Measurements from ENCODE around the gene ZRSR2.
"Not testable (repeated sequence)": the region's sequence is repeated elsewhere in the genome, so short reads cannot be mapped to it uniquely, and the experiment has no call there.

ZRSR2 gene

GRCh38 chrX:15804563-15804962, 14.3 kb downstream of the ZRSR2 start:
- no peak for DNase-seq (ENCODE audit: low spot score)

DNA sequence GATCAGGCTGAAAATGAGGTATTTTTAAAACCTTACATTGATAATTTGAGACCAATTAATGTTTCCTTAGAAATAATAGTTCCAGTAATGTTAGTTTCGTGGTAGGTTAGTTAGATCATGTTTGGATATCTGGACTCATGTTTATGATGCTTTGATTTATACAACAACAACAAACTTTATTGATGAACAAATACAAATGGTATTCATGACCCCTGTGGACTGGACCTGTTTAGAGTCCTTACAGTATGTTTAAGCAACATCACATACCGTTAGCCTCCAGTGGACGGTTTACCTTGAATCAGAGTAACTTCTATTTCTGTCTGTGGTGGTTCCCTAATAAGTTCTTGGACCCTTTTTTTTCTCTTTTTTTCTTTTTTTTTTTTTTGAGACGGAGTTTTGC, 18.0 kb downstream of the ZRSR2 start:
- no peak for DNase-seq (ENCODE audit: low spot score)

DNA sequence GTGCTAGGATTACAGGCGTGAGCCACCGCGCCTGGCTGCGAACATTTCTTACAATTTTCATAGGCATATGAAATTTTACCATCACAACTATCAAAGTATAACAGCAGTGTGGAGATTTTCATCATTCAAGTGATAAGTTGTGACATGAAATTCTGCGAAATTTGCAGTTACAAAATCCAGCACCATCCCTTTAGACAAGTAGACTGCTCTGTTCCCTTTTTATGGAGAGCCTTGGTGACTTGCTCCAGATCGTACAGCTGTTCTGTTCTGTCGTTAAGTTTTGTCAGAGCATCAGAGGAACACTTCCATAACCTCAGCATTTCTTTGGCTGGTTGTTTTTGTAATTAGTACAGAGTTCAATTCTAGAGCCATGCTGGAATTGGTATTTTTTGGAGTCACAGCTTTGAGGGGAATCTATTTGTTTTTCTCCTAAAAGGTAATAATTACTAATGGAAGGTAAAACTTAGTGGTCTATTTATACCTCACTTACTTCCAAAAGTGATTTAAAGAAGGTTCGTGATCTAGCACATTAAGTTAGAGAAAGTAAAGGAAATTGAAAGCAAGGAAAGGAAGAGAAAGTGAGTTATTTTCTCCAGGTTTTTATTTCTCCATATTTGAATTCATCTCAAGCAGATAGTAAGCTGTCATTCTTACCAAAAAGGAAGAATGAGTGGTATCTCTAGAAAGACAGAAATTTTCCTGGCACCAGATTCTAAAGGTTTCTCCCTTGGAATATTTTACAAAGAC, 22.1 kb downstream of the ZRSR2 start:
- DNase-seq (ENCODE audit: low spot score) = no peak

DNA sequence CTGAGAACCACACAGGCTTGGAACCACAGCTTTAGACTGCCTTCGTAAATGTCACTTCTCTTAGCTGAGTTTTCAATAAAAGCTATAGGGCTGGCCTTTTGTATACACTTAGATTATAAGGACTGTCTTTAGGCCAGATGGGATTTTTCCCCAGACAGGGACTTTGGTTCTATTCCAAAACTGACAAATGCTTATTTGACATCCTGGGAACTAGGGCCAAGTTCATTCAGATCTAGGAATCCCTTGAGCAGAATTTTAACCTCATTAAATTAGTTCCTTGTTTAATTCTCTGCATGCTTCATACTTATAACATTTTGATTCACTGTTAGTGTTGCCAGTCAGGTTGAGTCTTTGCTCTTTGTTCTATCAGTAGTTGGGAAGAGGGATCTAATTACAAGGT, 23.1 kb downstream of the ZRSR2 start:
- no peak for DNase-seq (ENCODE audit: low spot score)

DNA sequence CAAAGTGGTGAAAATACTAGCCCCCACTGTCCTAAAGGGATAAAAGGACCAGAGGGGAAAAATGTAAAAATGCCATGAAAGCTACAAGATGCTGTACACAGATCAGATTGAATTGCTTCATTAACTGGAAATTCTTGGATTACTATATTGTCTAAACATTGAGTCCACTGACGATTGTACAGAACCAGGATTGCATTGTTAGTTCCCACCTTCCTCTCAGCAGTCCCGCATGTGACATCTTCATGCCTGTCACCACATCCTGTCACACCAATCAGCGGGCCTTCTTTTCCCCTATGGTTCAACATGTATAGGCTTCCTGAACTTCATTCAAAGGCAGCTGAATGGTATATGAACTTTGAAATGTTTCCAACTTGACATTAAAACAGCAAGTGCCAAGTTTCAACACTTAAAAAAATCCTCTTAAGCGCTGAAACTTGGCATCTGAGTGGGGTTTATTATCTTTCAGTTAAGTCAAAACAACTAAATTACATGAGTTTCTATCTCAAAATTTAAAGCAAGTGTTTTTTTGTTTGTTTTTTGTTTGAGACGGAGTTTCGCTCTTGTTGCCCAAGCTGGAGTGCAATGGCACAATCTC, 24.6 kb downstream of the ZRSR2 start:
- DNase-seq (ENCODE audit: low spot score) = no peak

- peak; percentile 14 for DNase-seq (ENCODE audit: low spot score)
These were observed 25.6 kb downstream of the ZRSR2 start for GRCh38 chrX:15815779-15816437.

- DNase-seq (ENCODE audit: low spot score) = no peak
These were observed 26.1 kb downstream of the ZRSR2 start for GRCh38 chrX:15816438-15816809.

- no peak for DNase-seq (ENCODE audit: low spot score)
These were observed 26.6 kb downstream of the ZRSR2 start for GRCh38 chrX:15816886-15817285.

GRCh38 chrX:15820106-15821073, 30.1 kb downstream of the ZRSR2 start:
- DNase-seq (ENCODE audit: low spot score) = peak; percentile 64

DNA sequence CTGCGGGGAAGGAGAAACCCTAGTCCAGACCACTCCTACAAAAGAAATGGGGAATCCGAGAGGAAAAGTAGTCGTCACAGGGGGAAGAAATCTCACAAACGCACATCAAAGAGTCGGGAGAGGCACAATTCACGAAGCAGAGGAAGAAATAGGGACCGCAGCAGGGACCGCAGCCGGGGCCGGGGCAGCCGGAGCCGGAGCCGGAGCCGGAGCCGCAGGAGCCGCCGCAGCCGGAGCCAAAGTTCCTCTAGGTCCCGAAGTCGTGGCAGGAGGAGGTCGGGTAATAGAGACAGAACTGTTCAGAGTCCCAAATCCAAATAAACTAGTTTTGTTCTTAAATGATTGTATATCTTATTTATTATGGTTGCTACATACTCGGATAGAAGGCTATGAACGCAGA, 32.6 kb downstream of the ZRSR2 start:
- DNase-seq (ENCODE audit: low spot score) = no peak

DNA sequence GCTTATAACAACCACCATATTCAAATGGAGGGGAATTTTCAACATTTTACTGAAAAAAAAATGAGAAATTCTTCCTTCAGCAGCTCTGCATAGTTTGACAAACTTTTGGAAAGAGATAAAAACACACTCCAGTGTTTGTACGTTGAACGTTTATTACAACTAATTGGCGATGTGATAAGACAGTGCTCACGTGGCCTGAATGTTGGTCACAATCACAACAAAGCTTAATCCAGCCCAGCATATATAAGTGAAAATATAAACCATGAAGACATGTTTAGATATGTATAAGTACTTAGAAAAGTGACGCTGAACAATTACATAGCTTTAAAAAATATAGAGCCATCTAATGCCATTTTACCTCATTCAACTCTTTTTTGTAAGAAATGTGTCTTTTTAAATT, 35.7 kb downstream of the ZRSR2 start:
- DNase-seq (ENCODE audit: low spot score) = no peak

DNA sequence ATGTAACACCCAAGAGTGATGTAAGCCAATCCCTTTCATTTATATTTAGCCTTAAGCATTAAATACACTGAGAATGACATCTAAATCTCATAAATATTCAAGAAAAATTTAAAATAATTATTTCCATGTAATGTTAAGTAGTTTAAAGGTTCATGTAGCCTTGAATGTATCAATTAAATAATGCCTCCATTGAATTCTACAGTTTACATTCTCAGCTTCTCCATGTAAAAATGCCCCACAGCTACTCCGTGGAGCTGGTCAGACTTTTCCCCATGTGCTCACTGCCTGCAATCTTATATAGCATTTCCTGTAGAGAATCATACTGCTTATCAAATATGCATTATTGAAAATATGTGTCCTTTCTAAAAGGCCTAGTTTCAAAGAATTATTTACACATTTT, 38.9 kb downstream of the ZRSR2 start:
- no peak for DNase-seq (ENCODE audit: low spot score)

- not testable (repeated sequence) for DNase-seq (ENCODE audit: low spot score)
These were observed 41.1 kb downstream of the ZRSR2 start for GRCh38 chrX:15831347-15831746.

DNA sequence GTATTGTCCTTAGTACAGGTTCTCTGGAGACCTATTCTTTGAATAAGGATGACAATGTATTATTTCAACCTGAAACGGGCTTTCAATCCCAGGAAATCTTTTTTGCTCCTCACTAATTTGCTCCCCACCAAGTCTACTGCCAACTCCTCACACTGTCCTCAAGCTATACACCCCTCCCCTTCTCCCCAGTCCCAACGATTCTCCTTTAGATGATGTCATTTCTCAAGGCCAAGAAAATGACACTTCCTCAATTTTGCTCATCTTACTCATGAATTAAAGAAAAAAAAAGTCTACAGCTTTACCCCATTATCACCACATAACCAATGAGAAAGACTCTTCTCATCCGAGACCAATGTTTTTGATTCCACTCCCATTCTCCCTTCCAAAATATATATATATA, 43.8 kb downstream of the ZRSR2 start:
- no peak for DNase-seq (ENCODE audit: low spot score)

DNA sequence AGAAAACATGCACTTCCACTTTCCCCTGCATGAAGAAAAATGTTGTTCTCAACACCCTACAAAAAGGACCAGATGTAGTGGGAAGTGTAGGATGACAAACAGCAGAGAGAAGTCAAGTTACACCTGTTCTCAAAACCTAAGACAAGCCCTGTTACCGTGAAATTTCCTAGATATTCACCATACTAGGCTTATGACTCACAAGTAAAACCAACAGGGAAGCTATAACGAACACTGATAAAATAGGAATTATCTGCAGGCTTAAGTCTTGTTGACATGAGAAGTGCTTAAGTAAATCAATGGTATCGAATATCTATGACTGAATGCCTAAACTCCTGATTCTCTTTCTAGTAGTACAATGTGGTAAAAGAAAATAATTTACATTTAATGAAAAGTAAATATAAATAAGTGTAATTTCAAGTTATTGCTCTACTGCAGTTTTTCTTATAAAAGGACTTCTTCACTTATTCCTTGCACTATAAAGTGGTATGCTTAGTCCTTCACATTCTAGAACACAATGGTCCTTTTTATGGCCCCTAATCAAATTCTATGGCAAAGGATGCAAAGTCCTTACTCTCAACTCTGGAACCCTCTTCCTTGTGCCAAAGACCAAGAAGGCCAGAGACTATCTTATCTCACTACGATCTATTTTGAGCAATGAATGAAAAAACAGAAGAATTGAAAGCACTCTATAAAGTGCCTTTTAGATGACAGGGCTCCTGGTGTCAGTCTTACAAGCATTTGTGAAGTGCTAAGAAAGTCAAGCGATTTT, 44.7 kb downstream of the ZRSR2 start:
- no peak for DNase-seq (ENCODE audit: low spot score)

GRCh38 chrX:15838017-15838416, 47.7 kb downstream of the ZRSR2 start:
- no peak for DNase-seq (ENCODE audit: low spot score)

- no peak for DNase-seq (ENCODE audit: low spot score)
These were observed 51.7 kb downstream of the ZRSR2 start for GRCh38 chrX:15841853-15842516.

- DNase-seq (ENCODE audit: low spot score) = no peak
These were observed 53.7 kb downstream of the ZRSR2 start for GRCh38 chrX:15843960-15844359.

DNA sequence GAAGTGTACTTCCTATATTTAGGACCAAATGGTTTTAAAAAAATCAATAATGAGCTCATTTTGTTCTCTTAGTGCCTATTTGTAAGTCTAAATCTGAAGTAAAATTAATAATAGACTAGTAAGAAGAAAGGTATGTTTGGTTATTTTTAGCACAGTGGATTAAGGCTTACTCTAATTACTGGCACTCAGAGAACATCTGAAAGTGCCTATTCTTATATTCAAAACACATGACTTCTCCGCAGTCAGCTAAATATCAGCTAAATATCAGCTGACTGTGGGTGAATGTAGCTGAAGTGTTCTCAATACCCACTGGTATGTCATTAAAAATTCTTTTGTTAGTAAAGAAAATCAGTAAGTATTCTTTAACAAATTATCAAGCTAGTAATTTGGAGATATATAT, 58.3 kb downstream of the ZRSR2 start:
- no peak for DNase-seq (ENCODE audit: low spot score)

- peak; percentile 23 for DNase-seq (ENCODE audit: low spot score)
These were observed 59.3 kb downstream of the ZRSR2 start for GRCh38 chrX:15849555-15849954.

DNA sequence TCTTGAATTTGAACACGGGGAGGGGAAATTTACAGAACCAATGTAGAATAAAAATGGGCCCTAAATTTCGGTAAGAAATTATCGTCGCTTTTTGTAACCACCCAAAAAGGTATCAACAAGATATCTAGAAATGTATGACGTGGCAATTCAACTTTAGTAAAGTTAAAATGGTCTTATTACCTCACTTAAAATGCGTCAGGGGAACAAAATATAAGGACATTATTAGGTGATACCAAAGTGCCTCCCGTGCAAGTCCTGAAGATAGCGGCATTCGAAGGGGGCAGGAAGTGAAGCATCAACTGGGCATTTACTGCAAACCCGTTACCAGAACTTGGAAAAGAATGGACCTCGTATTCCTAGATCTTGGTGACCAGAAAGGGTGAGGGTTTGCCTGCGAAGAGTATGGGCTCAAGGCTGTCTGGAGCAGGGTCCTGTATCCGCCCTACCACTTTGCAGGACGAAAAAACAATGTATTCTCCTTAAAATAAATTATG, 63.3 kb downstream of the ZRSR2 start:
- no peak for DNase-seq (ENCODE audit: low spot score)

Data from AG08396 (cell line).